ENCODE results near the gene EIF4ENIF1.

DNA sequence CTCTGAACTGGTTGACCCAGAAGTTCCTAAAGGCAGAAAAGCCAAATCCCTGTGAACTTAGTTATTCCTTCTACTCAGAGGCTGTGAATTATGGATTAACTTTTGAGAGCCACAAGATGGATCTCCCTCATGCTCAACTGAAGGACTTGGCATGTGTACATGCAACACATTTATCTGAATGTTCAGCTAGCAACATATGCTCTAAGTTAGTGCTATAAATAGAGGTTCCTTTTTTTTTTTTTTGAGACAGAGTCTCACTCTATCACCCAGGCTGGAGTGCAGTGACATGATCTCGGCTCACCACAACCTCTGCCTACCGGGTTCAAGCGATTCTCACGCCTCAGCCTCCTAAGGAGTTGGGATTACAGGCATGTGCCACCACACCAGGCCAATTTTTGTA lies 40.1 kb downstream of the EIF4ENIF1 start:
- no peak for TF ChIP-seq EZH2 (IDR thresholded peaks at IDR 0.05; ENCODE audit: borderline replicate concordance, insufficient read depth, low read length, poor library complexity, severe bottlenecking)
- TF ChIP-seq, protein P1, sequence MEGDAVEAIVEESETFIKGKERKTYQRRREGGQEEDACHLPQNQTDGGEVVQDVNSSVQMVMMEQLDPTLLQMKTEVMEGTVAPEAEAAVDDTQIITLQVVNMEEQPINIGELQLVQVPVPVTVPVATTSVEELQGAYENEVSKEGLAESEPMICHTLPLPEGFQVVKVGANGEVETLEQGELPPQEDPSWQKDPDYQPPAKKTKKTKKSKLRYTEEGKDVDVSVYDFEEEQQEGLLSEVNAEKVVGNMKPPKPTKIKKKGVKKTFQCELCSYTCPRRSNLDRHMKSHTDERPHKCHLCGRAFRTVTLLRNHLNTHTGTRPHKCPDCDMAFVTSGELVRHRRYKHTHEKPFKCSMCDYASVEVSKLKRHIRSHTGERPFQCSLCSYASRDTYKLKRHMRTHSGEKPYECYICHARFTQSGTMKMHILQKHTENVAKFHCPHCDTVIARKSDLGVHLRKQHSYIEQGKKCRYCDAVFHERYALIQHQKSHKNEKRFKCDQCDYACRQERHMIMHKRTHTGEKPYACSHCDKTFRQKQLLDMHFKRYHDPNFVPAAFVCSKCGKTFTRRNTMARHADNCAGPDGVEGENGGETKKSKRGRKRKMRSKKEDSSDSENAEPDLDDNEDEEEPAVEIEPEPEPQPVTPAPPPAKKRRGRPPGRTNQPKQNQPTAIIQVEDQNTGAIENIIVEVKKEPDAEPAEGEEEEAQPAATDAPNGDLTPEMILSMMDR (IDR thresholded peaks at IDR 0.05; ENCODE audit: poor library complexity, severe bottlenecking) = no peak
- no peak for TF ChIP-seq EP300 (conservative IDR thresholded peaks at IDR 0.05; ENCODE audit: poor library complexity, severe bottlenecking)
- no peak for TF ChIP-seq POLR2AphosphoS5 (IDR thresholded peaks at IDR 0.05)
- TF ChIP-seq RAD21 (conservative IDR thresholded peaks at IDR 0.05) = no peak
- no peak for TF ChIP-seq TAF1 (IDR thresholded peaks at IDR 0.05; ENCODE audit: low read depth)
- no peak for TF ChIP-seq SMC3 (conservative IDR thresholded peaks at IDR 0.05; ENCODE audit: poor library complexity)
- TF ChIP-seq MXI1 (conservative IDR thresholded peaks at IDR 0.05; ENCODE audit: poor library complexity, severe bottlenecking) = no peak
- TF ChIP-seq, protein P2, sequence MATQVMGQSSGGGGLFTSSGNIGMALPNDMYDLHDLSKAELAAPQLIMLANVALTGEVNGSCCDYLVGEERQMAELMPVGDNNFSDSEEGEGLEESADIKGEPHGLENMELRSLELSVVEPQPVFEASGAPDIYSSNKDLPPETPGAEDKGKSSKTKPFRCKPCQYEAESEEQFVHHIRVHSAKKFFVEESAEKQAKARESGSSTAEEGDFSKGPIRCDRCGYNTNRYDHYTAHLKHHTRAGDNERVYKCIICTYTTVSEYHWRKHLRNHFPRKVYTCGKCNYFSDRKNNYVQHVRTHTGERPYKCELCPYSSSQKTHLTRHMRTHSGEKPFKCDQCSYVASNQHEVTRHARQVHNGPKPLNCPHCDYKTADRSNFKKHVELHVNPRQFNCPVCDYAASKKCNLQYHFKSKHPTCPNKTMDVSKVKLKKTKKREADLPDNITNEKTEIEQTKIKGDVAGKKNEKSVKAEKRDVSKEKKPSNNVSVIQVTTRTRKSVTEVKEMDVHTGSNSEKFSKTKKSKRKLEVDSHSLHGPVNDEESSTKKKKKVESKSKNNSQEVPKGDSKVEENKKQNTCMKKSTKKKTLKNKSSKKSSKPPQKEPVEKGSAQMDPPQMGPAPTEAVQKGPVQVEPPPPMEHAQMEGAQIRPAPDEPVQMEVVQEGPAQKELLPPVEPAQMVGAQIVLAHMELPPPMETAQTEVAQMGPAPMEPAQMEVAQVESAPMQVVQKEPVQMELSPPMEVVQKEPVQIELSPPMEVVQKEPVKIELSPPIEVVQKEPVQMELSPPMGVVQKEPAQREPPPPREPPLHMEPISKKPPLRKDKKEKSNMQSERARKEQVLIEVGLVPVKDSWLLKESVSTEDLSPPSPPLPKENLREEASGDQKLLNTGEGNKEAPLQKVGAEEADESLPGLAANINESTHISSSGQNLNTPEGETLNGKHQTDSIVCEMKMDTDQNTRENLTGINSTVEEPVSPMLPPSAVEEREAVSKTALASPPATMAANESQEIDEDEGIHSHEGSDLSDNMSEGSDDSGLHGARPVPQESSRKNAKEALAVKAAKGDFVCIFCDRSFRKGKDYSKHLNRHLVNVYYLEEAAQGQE (IDR thresholded peaks at IDR 0.05; ENCODE audit: borderline replicate concordance) = no peak

Data from neural cell (in vitro differentiated cells).